ENCODE data around the gene ZFHX3.

ZFHX3 gene

GRCh38 chr16:73056448-73056847, 8.5 kb upstream of the ZFHX3 start:
- DNase-seq: peak; percentile 47

- no peak for DNase-seq
These were observed 7.0 kb upstream of the ZFHX3 start for GRCh38 chr16:73054813-73055482.

- no peak for DNase-seq
These were observed 6.5 kb upstream of the ZFHX3 start for GRCh38 chr16:73054498-73054812.

- no peak for DNase-seq
These were observed 6.2 kb upstream of the ZFHX3 start for GRCh38 chr16:73054125-73054484.

GRCh38 chr16:73053364-73054124, 5.6 kb upstream of the ZFHX3 start:
- DNase-seq: no peak

- DNase-seq: no peak
These were observed 5.1 kb upstream of the ZFHX3 start for GRCh38 chr16:73053038-73053363.

- no peak for DNase-seq
These were observed 4.6 kb upstream of the ZFHX3 start for GRCh38 chr16:73052576-73052975.

GRCh38 chr16:73051961-73052360, 4.0 kb upstream of the ZFHX3 start:
- no peak for DNase-seq

- no peak for DNase-seq
These were observed 3.3 kb upstream of the ZFHX3 start for GRCh38 chr16:73051226-73051625.

- DNase-seq: no peak
These were observed 2.5 kb upstream of the ZFHX3 start for GRCh38 chr16:73050201-73051099.

- no peak for DNase-seq
These were observed 1.6 kb upstream of the ZFHX3 start for GRCh38 chr16:73049511-73049910.

- DNase-seq: no peak
These were observed 1.2 kb upstream of the ZFHX3 start for GRCh38 chr16:73049091-73049490.

GRCh38 chr16:73048292-73049080, 558 bp upstream of the ZFHX3 start:
- DNase-seq: peak; percentile 47

- no peak for DNase-seq
These were observed 750 bp downstream of the ZFHX3 start for GRCh38 chr16:73047221-73047535.

GRCh38 chr16:73046849-73047214, 1.1 kb downstream of the ZFHX3 start:
- DNase-seq: no peak

- no peak for DNase-seq
These were observed 1.6 kb downstream of the ZFHX3 start for GRCh38 chr16:73046202-73046848.

- no peak for DNase-seq
These were observed 4.0 kb downstream of the ZFHX3 start for GRCh38 chr16:73043828-73044467.

- no peak for DNase-seq
These were observed 5.1 kb downstream of the ZFHX3 start for GRCh38 chr16:73042807-73043206.

GRCh38 chr16:73041676-73042075, 6.3 kb downstream of the ZFHX3 start:
- DNase-seq: no peak

- no peak for DNase-seq
These were observed 7.1 kb downstream of the ZFHX3 start for GRCh38 chr16:73040735-73041402.

- DNase-seq: no peak
These were observed 7.8 kb downstream of the ZFHX3 start for GRCh38 chr16:73040136-73040535.
